Spleen (tissue), 7 donors: ENCODE data around the gene DRG1.

Experiments used
- POLR2A ChIP-seq, 3 donors: fragments of 450-650 bp; IDR thresholded peaks; one replicate each; pipeline ENCODE4 v1.5.1; 2017; ENCODE audit warnings: antibody characterized with exemption in 3 of 3, mild to moderate bottlenecking in 1 of 3
- TF ChIP-seq, protein P1 (sequence below), 11 experiments: fragments of 200-600 bp in 7 of 11; fragments of 450-650 bp in 4 of 11; sonication (generic) in 4 of 11; IDR thresholded peaks in 8 of 11; conservative IDR thresholded peaks in 3 of 11; 1 replicate in 7 of 11; 2 replicates in 4 of 11; pipeline versions ENCODE4 v1.4.0 to v1.8.0; 2016 to 2021; ENCODE audit warnings: antibody characterized with exemption in 11 of 11, inconsistent platforms in 4 of 11, mild to moderate bottlenecking in 1 of 11
- donor health status: DM: no; HTN: no; CAD: no; lungs with moderate emphysema.
- donor health status: DM: no; HTN: no; CAD: no.
- donor health status: DM: no; HTN: no; CAD: no.

DNA sequence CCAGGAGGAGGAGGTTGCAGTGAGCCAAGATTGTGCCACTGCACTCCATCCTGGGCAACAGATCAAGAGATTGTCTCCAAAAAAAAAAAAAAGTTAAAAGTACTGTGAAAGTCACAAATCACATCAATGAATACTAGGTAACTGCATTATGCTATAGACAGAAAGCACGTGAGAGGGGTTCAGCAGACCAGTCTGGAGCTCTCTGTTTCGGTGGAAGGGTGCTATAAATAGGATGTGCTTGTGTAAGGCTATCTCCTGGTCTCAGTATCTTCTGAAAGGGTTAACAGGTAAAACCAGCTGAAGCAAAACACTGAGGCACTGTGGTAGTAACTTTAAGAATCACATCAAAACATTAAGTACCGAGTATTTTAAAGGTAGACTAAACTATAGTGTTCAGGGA, 46.8 kb downstream of the DRG1 start:
- TF ChIP-seq, protein P1, sequence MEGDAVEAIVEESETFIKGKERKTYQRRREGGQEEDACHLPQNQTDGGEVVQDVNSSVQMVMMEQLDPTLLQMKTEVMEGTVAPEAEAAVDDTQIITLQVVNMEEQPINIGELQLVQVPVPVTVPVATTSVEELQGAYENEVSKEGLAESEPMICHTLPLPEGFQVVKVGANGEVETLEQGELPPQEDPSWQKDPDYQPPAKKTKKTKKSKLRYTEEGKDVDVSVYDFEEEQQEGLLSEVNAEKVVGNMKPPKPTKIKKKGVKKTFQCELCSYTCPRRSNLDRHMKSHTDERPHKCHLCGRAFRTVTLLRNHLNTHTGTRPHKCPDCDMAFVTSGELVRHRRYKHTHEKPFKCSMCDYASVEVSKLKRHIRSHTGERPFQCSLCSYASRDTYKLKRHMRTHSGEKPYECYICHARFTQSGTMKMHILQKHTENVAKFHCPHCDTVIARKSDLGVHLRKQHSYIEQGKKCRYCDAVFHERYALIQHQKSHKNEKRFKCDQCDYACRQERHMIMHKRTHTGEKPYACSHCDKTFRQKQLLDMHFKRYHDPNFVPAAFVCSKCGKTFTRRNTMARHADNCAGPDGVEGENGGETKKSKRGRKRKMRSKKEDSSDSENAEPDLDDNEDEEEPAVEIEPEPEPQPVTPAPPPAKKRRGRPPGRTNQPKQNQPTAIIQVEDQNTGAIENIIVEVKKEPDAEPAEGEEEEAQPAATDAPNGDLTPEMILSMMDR (IDR thresholded peaks at IDR 0.05 in 8 of 11, conservative IDR thresholded peaks at IDR 0.05 in 3 of 11) = no peak
- TF ChIP-seq POLR2A (IDR thresholded peaks at IDR 0.05) = no peak
